ENCODE measurements around the gene BAAT.

The BAAT gene

GRCh38 chr9:101365181-101365580, 19.6 kb downstream of the BAAT start:
- ATAC-seq, result no peak
- TF ChIP-seq ZNF565 (CRISPR knock-in tag; conservative IDR thresholded peaks at IDR 0.05; ENCODE audit: low read depth) (no peak), ISL1 (CRISPR knock-in tag; IDR thresholded peaks at IDR 0.05) (no peak), CSDC2 (CRISPR knock-in tag; IDR thresholded peaks at IDR 0.05) (no peak), PPARA (CRISPR knock-in tag; IDR thresholded peaks at IDR 0.05; ENCODE audit: borderline replicate concordance) (no peak), GLIS3 (CRISPR knock-in tag; IDR thresholded peaks at IDR 0.05) (no peak), TSHZ2 (CRISPR knock-in tag; IDR thresholded peaks at IDR 0.05) (no peak), SNAI2 (CRISPR knock-in tag; IDR thresholded peaks at IDR 0.05) (no peak), ARNTL (CRISPR knock-in tag; IDR thresholded peaks at IDR 0.05; ENCODE audit: borderline replicate concordance, low read depth) (no peak)

- ATAC-seq, result no peak
- TF ChIP-seq ZFP3 (CRISPR knock-in tag; IDR thresholded peaks at IDR 0.05) (no peak), RARB (CRISPR knock-in tag; IDR thresholded peaks at IDR 0.05) (no peak), BACH2 (CRISPR knock-in tag; IDR thresholded peaks at IDR 0.05; ENCODE audit: borderline replicate concordance) (no peak), ZNF8 (CRISPR knock-in tag; IDR thresholded peaks at IDR 0.05) (no peak), PATZ1 (CRISPR knock-in tag; IDR thresholded peaks at IDR 0.05; ENCODE audit: borderline replicate concordance) (no peak), ZNF565 (CRISPR knock-in tag; conservative IDR thresholded peaks at IDR 0.05; ENCODE audit: low read depth) (no peak)
Measured at GRCh38 chr9:101362450-101362849, 22.4 kb downstream of the BAAT start.

GRCh38 chr9:101360647-101361046, 24.2 kb downstream of the BAAT start:
- ATAC-seq, result no peak

More at GRCh38 chr9:101360647-101361046, 24.2 kb downstream of the BAAT start:
- no peak for TF ChIP-seq TSHZ2 (CRISPR knock-in tag; IDR thresholded peaks at IDR 0.05)
- TF ChIP-seq BACH2 (CRISPR knock-in tag; IDR thresholded peaks at IDR 0.05; ENCODE audit: borderline replicate concordance), result no peak
- no peak for TF ChIP-seq CREB5 (CRISPR knock-in tag; IDR thresholded peaks at IDR 0.05; ENCODE audit: low read depth)
- TF ChIP-seq SNAI2 (CRISPR knock-in tag; IDR thresholded peaks at IDR 0.05), result no peak
- no peak for TF ChIP-seq ZNF70 (CRISPR knock-in tag; IDR thresholded peaks at IDR 0.05)
- no peak for TF ChIP-seq PATZ1 (CRISPR knock-in tag; IDR thresholded peaks at IDR 0.05; ENCODE audit: borderline replicate concordance)
- TF ChIP-seq TOX (CRISPR knock-in tag; IDR thresholded peaks at IDR 0.05; ENCODE audit: borderline replicate concordance), result no peak
- no peak for TF ChIP-seq POU6F1 (CRISPR knock-in tag; IDR thresholded peaks at IDR 0.05; ENCODE audit: borderline replicate concordance, low read depth)
- TF ChIP-seq CSRNP3 (CRISPR knock-in tag; IDR thresholded peaks at IDR 0.05), result no peak
- TF ChIP-seq TCF4 (CRISPR knock-in tag; IDR thresholded peaks at IDR 0.05; ENCODE audit: borderline replicate concordance), result no peak
- no peak for TF ChIP-seq ZNF565 (CRISPR knock-in tag; conservative IDR thresholded peaks at IDR 0.05; ENCODE audit: low read depth)
- TF ChIP-seq ZC3H10 (CRISPR knock-in tag; IDR thresholded peaks at IDR 0.05), result no peak
- TF ChIP-seq ISL1 (CRISPR knock-in tag; IDR thresholded peaks at IDR 0.05), result no peak
- TF ChIP-seq GLIS3 (CRISPR knock-in tag; IDR thresholded peaks at IDR 0.05), result no peak
- no peak for TF ChIP-seq ZFP3 (CRISPR knock-in tag; IDR thresholded peaks at IDR 0.05)
- TF ChIP-seq RARB (CRISPR knock-in tag; IDR thresholded peaks at IDR 0.05), result no peak
- TF ChIP-seq CSDC2 (CRISPR knock-in tag; IDR thresholded peaks at IDR 0.05), result no peak
- no peak for TF ChIP-seq ARNTL (CRISPR knock-in tag; IDR thresholded peaks at IDR 0.05; ENCODE audit: borderline replicate concordance, low read depth)
